GM21515 (cell line): ENCODE results near the gene FASN.
A peak's percentile ranks its signal among the peaks of the same experiment; 100 is the strongest.

Source experiments
- ATAC-seq: cut with Tn5 transposase; IDR thresholded peaks from one replicate; pipeline ENCODE4 v1.9.1; 2021; ENCODE audit not compliant: unreplicated experiment

FASN gene

GRCh38 chr17:82103553-82104451 is 5.8 kb upstream of the FASN start:
- ATAC-seq = no peak

- no peak for ATAC-seq
These were observed 4.0 kb upstream of the FASN start for GRCh38 chr17:82101767-82102679.

DNA sequence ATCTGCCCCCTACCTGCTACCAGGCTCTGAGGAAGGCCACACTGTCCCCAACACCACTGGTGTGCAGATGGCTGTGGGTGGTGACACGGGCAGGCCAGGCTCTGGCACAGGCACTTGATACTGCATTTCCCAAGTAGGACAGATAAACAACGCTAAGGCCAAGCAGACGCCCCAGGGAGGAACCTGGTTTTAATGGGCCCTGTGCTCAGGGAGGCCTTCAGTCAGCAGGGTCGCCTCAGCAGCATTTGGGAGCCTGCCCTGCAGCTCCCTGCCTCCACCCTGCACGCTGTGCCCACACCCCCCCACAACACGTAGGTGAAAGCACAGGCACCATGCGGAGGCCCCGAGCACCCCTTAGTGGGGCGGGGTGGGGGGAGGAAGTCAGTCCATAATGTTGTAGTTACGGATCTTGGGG is 3.3 kb upstream of the FASN start:
- no peak for ATAC-seq

DNA sequence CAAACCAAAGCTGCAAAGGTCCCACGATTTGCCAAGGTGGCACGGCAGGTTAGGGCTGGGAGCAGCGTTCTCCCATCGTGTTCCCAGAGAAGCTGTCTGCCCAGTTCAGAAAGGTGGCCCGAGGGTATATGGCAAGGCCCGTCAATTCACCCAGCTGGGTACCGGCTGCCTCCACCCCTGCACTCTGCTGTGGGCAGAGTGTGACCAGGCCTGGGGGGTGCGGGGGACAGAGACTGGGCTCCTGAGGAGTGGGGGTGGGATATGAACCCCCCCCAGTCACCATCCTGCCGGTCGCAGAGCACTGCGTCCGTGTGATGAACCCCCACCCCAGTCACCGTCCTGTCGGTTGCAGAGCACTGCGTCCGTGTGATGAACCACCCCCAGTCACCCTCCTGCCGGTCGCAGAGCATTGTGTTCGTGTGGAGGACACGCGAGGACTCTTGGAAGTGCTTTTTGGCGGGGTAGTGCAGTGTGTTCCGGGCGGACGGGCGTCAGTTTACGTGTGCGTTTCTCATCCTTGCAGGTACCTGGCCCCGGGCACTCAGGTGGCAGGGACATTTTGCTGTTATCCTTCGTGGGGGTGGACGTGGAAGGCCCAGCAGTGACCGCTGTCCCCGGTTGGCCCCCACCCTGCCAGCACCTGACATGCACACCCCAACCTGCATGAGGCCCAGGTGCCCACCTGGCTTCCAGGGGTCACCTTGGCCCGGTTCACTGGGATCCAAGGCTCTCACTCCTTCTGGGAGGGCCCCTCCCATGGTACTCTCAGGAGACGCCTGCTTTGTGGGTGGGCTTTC is 2.7 kb upstream of the FASN start:
- ATAC-seq = no peak

GRCh38 chr17:82098939-82099763 is 1.1 kb upstream of the FASN start:
- ATAC-seq = peak; percentile 6

- ATAC-seq = peak; percentile 33
These were observed 192 bp downstream of the FASN start for GRCh38 chr17:82097919-82098168.

DNA sequence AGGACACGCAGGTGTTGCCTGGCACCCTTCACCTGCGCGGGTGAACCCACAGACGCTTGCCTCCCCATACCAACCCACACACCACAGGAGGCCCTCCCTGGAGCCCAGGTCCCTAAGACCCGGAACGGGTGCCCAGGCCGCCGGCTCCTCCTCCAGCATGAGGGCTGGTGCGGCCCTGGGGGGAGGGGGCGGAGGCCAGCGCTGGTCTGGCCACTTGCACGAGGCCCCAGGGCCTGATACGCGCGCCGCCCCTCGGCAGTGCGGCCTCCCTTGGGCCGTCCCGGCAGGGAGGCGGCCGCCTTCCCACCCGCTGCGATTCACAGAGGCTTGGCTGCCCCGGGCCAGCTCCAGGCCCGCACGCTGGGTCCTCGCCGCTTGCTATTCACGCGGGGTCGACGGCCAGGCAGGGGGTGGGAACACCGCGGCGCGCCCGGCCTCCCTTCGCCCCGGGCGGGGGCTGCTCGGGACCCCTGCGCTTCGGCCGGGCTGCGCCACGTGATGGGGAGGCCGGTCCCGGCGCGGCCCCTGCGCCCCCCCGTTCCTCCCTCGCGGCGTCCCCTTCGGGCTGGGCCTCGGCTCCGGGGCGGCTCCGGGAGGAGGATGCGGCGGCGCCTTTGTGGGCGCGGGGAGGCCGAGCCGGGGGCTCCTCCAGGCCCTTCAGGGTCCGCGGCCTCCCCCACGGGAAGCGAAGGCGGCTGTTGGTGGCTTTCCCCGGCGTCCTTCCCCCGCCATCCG is 685 bp downstream of the FASN start:
- peak; percentile 5 for ATAC-seq

- ATAC-seq = no peak
These were observed 1.3 kb downstream of the FASN start for GRCh38 chr17:82096709-82097183.

DNA sequence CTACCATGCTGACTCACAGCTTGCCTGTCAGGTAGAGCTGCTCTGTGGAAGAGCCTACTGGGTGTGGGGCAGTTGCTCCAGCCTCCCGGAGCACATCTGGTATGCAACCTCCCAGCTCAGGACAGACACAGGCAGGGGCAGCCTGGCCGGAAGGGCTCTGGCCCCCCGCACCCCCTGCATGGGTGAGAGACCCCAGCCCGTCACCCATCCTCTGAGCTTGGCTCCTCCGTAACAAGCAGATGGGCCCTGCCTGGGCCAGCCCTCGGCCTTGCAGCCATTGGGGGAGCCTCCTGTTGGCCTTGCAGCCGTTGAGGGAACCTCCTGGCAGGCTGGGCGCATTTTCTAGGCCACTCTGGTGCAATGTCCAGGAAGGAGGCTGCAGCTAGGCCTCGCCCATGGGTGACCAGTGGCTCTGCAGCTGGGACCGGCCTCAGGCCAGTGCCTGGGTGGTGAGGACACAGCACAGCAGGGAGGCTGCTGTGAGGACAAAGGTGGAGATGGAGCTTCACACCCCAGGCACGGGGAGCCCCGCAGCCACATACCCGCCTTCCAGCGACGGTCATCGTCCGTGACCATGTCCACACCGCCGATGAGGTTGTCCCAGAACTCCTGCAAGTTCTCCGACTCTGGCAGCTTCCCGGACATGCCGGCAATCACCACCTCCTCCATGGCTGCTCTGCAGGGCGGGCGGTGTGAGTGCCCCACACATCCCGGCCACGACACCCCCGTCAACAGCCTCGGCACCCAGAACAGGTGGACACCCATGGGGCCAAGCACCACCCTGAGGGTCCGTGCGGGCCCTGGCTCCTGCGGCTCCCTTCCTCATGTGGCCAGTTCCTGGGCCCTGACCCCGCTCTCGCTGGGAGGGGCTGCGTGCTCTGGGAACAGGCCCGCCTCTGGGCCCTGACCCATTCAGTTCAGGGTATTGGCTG is 2.0 kb downstream of the FASN start:
- no peak for ATAC-seq

GRCh38 chr17:82094931-82095776 is 2.9 kb downstream of the FASN start:
- no peak for ATAC-seq

- no peak for ATAC-seq
These were observed 4.9 kb downstream of the FASN start for GRCh38 chr17:82092995-82093751.

DNA sequence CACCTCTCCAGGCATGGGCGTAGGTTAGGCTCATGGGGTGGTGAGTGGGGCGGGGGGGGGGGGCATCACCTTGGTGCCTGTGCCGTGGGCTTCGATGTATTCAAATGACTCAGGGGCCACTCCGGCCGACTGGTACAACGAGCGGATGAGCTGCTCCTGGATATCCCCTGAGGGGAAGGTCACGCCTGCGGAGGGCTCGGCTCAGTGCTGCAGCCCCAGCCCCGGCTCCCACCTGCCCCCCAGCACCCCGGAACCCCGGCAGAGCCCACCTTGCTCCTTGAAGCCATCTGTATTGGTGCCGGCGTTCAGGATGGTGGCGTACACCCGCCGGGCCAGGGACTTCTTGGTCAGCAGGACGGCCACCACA is 5.4 kb downstream of the FASN start:
- ATAC-seq = no peak

GRCh38 chr17:82092094-82092586 is 5.9 kb downstream of the FASN start:
- ATAC-seq = no peak

DNA sequence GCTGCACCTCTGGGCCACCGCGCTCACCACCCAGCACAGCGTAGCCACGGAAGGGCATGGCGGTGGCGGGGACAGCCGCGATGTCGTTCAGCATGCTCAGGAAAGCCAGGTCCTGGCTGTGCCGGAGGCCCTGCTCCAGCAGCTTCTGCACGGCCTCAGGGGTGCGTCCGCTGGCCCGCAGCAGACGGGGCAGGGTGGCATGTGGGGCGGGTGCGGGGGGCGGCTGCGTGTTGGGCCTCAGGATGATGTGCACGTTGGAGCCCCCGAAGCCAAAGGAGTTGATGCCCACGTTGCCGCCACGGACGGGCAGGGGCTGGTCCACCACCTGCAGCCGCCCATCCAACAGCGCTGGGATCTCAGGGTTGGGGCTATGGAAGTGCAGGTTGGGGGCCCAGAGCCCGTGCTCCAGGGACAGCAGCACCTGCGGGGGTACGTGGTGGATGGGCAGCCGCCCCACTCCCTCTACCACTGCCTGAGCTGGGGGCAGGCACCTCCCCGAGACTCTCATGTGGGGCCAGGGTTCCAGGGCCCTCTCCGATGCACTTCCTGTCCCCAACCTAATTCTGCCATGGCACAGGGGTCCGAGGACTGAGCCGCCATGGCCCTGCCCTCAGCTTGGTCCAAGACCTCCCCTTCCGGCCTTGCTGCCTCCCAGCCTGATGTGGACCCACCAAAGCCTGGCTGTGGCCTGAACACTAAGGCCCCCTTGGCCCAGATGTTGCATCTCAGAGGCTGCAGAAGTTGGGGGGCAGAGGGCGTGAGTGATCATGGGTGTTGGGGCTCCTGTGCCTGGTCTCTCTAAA is 6.6 kb downstream of the FASN start:
- no peak for ATAC-seq

- ATAC-seq = no peak
These were observed 7.3 kb downstream of the FASN start for GRCh38 chr17:82090549-82091263.
